Caco-2 (cell line): ENCODE measurements around the gene ARHGEF12. TPM values are rescaled to one million over a fixed set of nuclear protein-coding genes. Genes with fewer than 3 reads are reported as not detected.

Experiments used
- BruUV-seq: library from RNA; stranded (reverse); fragments of 400-500 nt; replicated peaks from 2 replicates; lab custom pipeline; 2021; lab: Mats Ljungman, UMichigan
- CTCF ChIA-PET: fragments of 300-600 bp; sonication (Branson Sonifier 250); formaldehyde crosslinking; loops from one replicate; lab custom pipeline; 2022; ENCODE audit warnings: antibody characterized with exemption; lab: Charles Lee
- POLR2A ChIA-PET: fragments of 300-600 bp; sonication (Branson Sonifier 250); formaldehyde crosslinking; loops from one replicate; lab custom pipeline; 2022; ENCODE audit warnings: antibody characterized with exemption; lab: Charles Lee
- DNase-seq, 2 experiments: peaks; one replicate each; pipeline versions ENCODE4 v3.0.0 to v3.0.0-alpha.2; 2020 to 2022
- H3K27me3 ChIP-seq: replicated peaks from 2 replicates; pipeline ENCODE4 v1.6.0; 2011; ENCODE audit warnings: low read length; ENCODE audit not compliant: control insufficient read depth, insufficient read depth
- H3K36me3 ChIP-seq: 2 replicates; pipeline ENCODE4 v1.5.1; 2011; ENCODE audit warnings: low read length; ENCODE audit not compliant: control insufficient read depth, insufficient read depth
- H3K4me1 ChIP-seq: fragments of 250-450 bp; sonication (Bioruptor Pico); 2 replicates; pipeline ENCODE4 v1.5.1; 2020; ENCODE audit warnings: mild to moderate bottlenecking
- H3K4me3 ChIP-seq: 2 replicates; pipeline ENCODE4 v1.5.1; 2011; ENCODE audit warnings: low read depth, mild to moderate bottlenecking, control low read depth, low read length
- H3K9me3 ChIP-seq: fragments of 250-450 bp; sonication (Bioruptor Pico); 2 replicates; pipeline ENCODE4 v1.5.1; 2020; ENCODE audit warnings: mild to moderate bottlenecking, moderate library complexity
- H3K27ac Mint-ChIP-seq: one replicate; pipeline ENCODE4 v1.8.0; 2022; ENCODE audit warnings: mixed read lengths; ENCODE audit not compliant: unreplicated experiment
- H3K27me3 Mint-ChIP-seq: one replicate; pipeline ENCODE4 v1.8.0; 2022; ENCODE audit warnings: mixed read lengths; ENCODE audit not compliant: insufficient read depth, unreplicated experiment
- H3K36me3 Mint-ChIP-seq: one replicate; pipeline ENCODE4 v1.8.0; 2022; ENCODE audit warnings: mild to moderate bottlenecking, mixed read lengths; ENCODE audit not compliant: insufficient read depth, unreplicated experiment
- H3K4me1 Mint-ChIP-seq: one replicate; pipeline ENCODE4 v1.8.0; 2022; ENCODE audit warnings: low read depth, mixed read lengths; ENCODE audit not compliant: unreplicated experiment
- H3K4me3 Mint-ChIP-seq: one replicate; pipeline ENCODE4 v1.8.0; 2022; ENCODE audit warnings: mild to moderate bottlenecking, moderate library complexity, mixed read lengths; ENCODE audit not compliant: unreplicated experiment
- H3K9me3 Mint-ChIP-seq: one replicate; pipeline ENCODE4 v1.8.0; 2022; ENCODE audit warnings: mixed read lengths; ENCODE audit not compliant: unreplicated experiment
- intact Hi-C: fragments of 100-400 bp; cut with micrococcal nuclease; formaldehyde crosslinking; loops from one replicate; pipeline ENCODE4 v1.10.0; 2022; ENCODE audit not compliant: unreplicated experiment
- total RNA-seq: library from RNA; stranded (reverse); gene quantifications from 2 replicates; pipeline ENCODE4 v1.2.3, GENCODE V29; 2022
- TF ChIP-seq, protein P1 (sequence below), 2 experiments: fragments of 200-600 bp in 1 of 2; IDR thresholded peaks; 1 replicate in 1 of 2; 2 replicates in 1 of 2; pipeline versions ENCODE4 v1.5.1 to v1.8.0; 2011 to 2022; ENCODE audit warnings: antibody characterized with exemption in 1 of 2, control low read depth in 1 of 2, inconsistent platforms in 1 of 2, low read depth in 1 of 2, low read length in 1 of 2, mild to moderate bottlenecking in 1 of 2, moderate library complexity in 1 of 2; ENCODE audit not compliant: insufficient read depth in 1 of 2, severe bottlenecking in 1 of 2, unreplicated experiment in 1 of 2

ARHGEF12 gene
- total RNA-seq, 1 experiment from 2014 or later: 89.3 TPM

DNA sequence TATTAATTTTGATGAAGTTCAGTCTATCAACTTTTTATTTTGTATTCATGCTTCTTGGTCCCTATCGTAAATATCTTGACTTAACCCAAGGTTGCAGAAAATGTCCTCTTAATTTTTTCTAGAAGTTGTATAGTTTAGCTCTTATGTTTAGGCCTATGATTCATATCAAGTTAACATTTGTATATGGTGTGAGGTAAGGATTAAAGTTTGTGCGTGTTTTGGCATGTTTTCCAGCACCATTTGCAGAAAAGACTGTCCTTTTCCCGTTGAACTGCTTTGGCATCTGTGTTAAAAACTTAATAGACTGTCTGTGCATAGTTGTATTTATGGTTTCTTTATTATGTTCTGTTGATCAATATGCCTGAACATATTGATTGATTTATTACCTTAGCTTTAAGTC lies 42.3 kb downstream of the ARHGEF12 start:
- Mint-ChIP-seq H3K4me1 (peaks cover 10% of the 10 kb centered on the region), H3K27me3 (no peaks in the 10 kb centered on the region), H3K36me3 (peaks cover 11% of the 10 kb centered on the region), H3K9me3 (peaks cover 32% of the 10 kb centered on the region), H3K4me3 (no peak overlapping the region), H3K27ac (no peak overlapping the region)
- no peak for DNase-seq
- Histone ChIP-seq H3K9me3 (peaks cover 10% of the 10 kb centered on the region), H3K4me1 (no peaks in the 10 kb centered on the region), H3K27me3 (no peaks in the 10 kb centered on the region), H3K36me3 (no peaks in the 10 kb centered on the region), H3K4me3 (no peak overlapping the region)
- intact Hi-C loops: no loop called here
- POLR2A ChIA-PET: no interaction called here
- CTCF ChIA-PET: no interaction called here
- BruUV-seq: no TSS peak
- TF ChIP-seq, protein P1, sequence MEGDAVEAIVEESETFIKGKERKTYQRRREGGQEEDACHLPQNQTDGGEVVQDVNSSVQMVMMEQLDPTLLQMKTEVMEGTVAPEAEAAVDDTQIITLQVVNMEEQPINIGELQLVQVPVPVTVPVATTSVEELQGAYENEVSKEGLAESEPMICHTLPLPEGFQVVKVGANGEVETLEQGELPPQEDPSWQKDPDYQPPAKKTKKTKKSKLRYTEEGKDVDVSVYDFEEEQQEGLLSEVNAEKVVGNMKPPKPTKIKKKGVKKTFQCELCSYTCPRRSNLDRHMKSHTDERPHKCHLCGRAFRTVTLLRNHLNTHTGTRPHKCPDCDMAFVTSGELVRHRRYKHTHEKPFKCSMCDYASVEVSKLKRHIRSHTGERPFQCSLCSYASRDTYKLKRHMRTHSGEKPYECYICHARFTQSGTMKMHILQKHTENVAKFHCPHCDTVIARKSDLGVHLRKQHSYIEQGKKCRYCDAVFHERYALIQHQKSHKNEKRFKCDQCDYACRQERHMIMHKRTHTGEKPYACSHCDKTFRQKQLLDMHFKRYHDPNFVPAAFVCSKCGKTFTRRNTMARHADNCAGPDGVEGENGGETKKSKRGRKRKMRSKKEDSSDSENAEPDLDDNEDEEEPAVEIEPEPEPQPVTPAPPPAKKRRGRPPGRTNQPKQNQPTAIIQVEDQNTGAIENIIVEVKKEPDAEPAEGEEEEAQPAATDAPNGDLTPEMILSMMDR (IDR thresholded peaks at IDR 0.05; ENCODE audit: insufficient read depth in 1 of 2, low read depth in 1 of 2, low read length in 1 of 2, severe bottlenecking in 1 of 2, unreplicated experiment in 1 of 2): no peak

DNA sequence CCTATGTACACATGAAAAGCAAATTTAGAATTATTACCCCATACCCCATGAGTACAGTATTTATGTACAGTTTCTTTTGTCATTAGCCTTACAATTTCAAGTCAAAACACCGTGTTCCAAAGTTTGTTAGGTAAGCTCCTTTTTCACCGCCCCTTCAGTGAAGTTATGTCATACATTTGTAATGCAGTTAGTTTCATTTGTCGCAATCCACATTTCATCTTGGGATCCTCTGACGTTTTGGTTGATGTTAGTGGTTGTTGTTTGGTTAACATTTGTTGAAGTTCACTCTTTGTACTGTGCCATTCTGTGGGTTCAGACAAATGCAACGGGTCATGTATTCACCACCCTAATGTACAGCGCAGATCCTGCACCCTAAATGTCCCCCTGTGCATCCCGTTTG lies 45.2 kb downstream of the ARHGEF12 start:
- no peak for DNase-seq
- H3K27ac Mint-ChIP-seq: no peak overlapping the region
- H3K4me3 ChIP-seq: no peak overlapping the region
- no peaks in the 10 kb centered on the region for H3K27me3 ChIP-seq
- CTCF ChIA-PET: no interaction called here
- no peaks in the 10 kb centered on the region for H3K27me3 Mint-ChIP-seq
- peaks cover 32% of the 10 kb centered on the region for H3K9me3 Mint-ChIP-seq
- TF ChIP-seq, protein P1 (IDR thresholded peaks at IDR 0.05; ENCODE audit: insufficient read depth in 1 of 2, low read depth in 1 of 2, low read length in 1 of 2, severe bottlenecking in 1 of 2, unreplicated experiment in 1 of 2): no peak
- peaks cover 10% of the 10 kb centered on the region for H3K4me1 Mint-ChIP-seq
- intact Hi-C loops: no loop called here
- H3K36me3 Mint-ChIP-seq: peaks cover 11% of the 10 kb centered on the region
- H3K4me3 Mint-ChIP-seq: no peak overlapping the region
- no peaks in the 10 kb centered on the region for H3K36me3 ChIP-seq
- no TSS peak for BruUV-seq
- H3K4me1 ChIP-seq: no peaks in the 10 kb centered on the region
- H3K9me3 ChIP-seq: peaks cover 10% of the 10 kb centered on the region
- POLR2A ChIA-PET: no interaction called here

DNA sequence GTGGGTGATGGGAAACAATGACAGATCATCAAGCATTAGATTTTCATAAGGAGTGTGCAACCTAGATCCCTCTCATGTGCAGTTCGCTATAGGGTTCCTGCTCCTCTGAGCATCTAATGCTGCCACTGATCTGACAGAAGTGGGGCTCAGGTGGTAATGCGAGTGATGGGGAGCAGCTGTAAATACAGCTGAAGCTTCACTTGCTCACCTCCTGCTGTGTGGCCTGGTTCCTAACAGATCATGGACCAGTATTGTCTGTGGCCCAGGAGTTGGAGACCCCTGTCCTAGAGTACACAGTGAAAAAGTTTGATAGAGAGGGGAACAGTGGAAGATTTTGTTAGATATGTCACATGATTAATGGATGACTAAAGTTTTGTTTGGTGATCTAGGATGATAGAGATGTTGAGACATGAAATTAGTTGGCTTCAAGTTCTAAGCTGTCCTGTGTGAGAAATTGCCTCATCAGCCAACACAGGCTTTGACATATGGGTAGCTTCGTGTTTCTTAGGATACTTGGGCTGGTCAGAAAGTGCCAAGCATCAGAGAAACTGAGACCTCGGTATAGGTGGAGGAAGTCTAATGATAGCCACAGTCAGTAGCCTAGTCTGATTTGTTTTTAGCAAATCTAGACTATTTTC lies 47.4 kb downstream of the ARHGEF12 start:
- peaks cover 25% of the 10 kb centered on the region for H3K9me3 Mint-ChIP-seq
- Histone ChIP-seq H3K27me3 (no peaks in the 10 kb centered on the region), H3K36me3 (no peaks in the 10 kb centered on the region), H3K4me1 (peaks cover 9% of the 10 kb centered on the region), H3K9me3 (peaks cover 7% of the 10 kb centered on the region), H3K4me3 (no peak overlapping the region)
- no peak overlapping the region for H3K4me3 Mint-ChIP-seq
- peaks cover 18% of the 10 kb centered on the region for H3K4me1 Mint-ChIP-seq
- peaks cover 10% of the 10 kb centered on the region for H3K36me3 Mint-ChIP-seq
- CTCF ChIA-PET: no interaction called here
- intact Hi-C loops: no loop called here
- H3K27ac Mint-ChIP-seq: no peak overlapping the region
- TF ChIP-seq, protein P1 (IDR thresholded peaks at IDR 0.05; ENCODE audit: insufficient read depth in 1 of 2, low read depth in 1 of 2, low read length in 1 of 2, severe bottlenecking in 1 of 2, unreplicated experiment in 1 of 2): no peak
- no peak for DNase-seq
- no peaks in the 10 kb centered on the region for H3K27me3 Mint-ChIP-seq
- POLR2A ChIA-PET: no interaction called here
- no TSS peak for BruUV-seq
